ENCODE measurements around the gene LBR. TPM values are rescaled to one million over a fixed set of nuclear protein-coding genes. Genes with fewer than 3 reads are reported as not detected.

LBR gene
- total RNA-seq, 1 donor from 2014 or later: 176 TPM

DNA sequence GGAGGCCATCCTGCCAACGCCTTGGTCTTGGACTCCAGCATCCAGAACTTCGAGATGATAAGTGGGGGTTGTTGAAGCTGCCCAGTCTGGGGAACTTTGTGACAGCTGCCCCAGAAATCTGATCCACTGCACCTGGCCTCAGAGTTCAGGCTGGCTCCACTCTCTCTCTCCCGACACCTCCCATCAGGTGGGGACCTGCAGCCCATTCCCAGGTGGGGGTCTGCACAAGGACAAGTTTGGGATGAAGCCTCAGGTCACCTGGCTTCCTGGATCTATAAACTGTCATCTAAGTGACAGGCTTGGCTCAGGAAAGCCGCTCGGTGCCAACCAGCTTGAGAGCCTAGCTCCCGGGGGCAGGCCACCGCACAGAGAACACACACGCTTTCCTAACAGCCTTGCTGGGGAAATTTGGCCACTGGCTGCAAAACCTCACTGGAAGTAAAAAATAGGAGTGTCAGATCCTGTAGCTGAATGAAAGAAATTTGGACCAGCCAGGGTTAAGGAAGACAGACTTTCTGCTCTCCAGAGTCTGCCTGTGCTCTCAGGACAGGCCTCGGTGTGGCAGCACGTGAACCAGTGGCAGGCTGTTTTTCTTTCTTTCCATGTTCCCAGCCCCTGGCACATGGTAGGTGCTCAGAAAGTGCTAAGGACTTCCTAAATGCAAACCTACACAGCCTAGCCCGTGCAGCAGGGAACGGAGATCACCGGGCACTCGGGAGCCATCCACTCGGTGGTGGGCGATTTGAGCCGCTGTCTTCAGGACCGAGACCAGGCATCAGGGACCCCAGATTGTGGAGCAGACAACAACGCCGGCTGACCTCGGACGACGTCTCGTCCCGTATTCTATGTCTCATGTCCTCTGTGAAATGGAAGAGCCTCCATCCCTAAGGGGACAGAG, 42.6 kb upstream of the LBR start:
- Mint-ChIP-seq H3K27me3 (ENCODE audit: insufficient read depth) (no peaks in the 10 kb centered on the region), H3K9me3 (no peaks in the 10 kb centered on the region), H3K36me3 (ENCODE audit: low read depth) (peaks cover 3% of the 10 kb centered on the region), H3K4me3 (no peak overlapping the region), H3K27ac (no peak overlapping the region), H3K4me1 (ENCODE audit: low read depth) (peaks cover 43% of the 10 kb centered on the region)
- intact Hi-C loops (cut with micrococcal nuclease): no loop called here
- DNase-seq (ENCODE audit: low spot score): no peak

DNA sequence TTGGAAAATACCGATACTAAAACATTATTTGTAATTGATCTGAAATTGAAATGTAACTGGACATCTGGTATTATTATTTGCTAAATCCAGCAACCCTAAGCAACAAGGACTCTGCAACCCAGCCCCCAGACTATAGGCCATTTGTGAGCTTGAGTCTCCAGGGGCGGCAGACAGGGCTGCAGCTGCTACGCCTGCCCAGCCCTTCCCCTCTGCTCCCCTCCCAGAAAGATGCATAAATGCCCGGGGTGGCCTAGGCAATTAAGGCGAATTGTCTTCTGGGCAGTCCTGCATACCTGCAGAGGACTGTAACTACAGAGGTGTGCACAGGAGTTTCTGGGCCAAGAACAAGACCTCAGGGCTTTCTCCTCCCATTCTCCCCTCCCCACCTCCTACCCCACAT, 41.2 kb upstream of the LBR start:
- DNase-seq (ENCODE audit: low spot score): no peak
- Mint-ChIP-seq H3K4me1 (ENCODE audit: low read depth) (peaks cover 38% of the 10 kb centered on the region), H3K27ac (peak overlapping the region; percentile 95), H3K36me3 (ENCODE audit: low read depth) (peaks cover 3% of the 10 kb centered on the region), H3K9me3 (no peaks in the 10 kb centered on the region), H3K4me3 (peak overlapping the region; percentile 92), H3K27me3 (ENCODE audit: insufficient read depth) (no peaks in the 10 kb centered on the region)
- intact Hi-C loops (cut with micrococcal nuclease): loop anchor here (5.0 to 10.0 kb wide), 2 partner anchors 528 to 974 kb away; partner anchors contain the start of gene SDE2

DNA sequence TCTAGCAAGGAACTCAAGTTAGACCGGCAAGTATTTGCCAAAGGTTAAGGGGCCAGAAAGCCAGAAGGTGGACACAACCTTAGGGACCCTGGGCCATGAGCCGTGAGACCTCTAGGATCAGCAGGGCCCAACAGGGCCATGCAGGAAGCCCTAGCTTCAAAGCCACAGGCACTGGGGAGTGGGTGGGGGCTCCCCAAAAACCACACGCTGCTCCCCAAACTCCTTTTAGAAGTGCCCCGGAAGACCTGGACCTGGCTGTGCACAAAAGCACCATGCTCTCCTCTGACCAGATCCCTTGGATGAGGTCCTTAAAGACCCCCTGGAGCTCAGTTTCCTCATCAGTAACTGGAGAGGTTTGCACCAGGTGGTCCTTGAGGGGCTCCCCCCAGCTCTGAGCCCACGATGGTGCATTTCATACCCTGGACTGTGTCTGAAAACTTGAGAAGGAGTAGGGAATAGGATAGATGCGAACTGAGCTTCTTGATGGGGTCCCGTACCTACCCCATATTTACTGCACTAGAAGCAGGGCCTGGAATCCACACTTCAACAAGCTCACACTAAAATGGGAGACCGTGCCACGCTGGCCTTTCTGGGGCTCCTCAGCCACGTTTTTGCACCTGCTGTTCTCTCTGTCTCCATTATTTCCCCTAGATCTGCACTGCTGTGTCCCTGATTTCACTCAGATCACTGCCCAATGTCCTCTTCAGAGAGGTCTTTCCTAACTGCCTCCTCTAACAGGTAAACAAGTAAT, 40.6 kb upstream of the LBR start:
- peak overlapping the region; percentile 92 for H3K4me3 Mint-ChIP-seq
- peak overlapping the region; percentile 95 for H3K27ac Mint-ChIP-seq
- no peaks in the 10 kb centered on the region for H3K27me3 Mint-ChIP-seq (ENCODE audit: insufficient read depth)
- peaks cover 3% of the 10 kb centered on the region for H3K36me3 Mint-ChIP-seq (ENCODE audit: low read depth)
- no peaks in the 10 kb centered on the region for H3K9me3 Mint-ChIP-seq
- H3K4me1 Mint-ChIP-seq (ENCODE audit: low read depth): peaks cover 42% of the 10 kb centered on the region
- DNase-seq (ENCODE audit: low spot score): peak; percentile 50
- intact Hi-C loops (cut with micrococcal nuclease): loop anchor here (5.0 to 10.0 kb wide), 2 partner anchors 529 to 974 kb away; partner anchors contain the start of gene SDE2

DNA sequence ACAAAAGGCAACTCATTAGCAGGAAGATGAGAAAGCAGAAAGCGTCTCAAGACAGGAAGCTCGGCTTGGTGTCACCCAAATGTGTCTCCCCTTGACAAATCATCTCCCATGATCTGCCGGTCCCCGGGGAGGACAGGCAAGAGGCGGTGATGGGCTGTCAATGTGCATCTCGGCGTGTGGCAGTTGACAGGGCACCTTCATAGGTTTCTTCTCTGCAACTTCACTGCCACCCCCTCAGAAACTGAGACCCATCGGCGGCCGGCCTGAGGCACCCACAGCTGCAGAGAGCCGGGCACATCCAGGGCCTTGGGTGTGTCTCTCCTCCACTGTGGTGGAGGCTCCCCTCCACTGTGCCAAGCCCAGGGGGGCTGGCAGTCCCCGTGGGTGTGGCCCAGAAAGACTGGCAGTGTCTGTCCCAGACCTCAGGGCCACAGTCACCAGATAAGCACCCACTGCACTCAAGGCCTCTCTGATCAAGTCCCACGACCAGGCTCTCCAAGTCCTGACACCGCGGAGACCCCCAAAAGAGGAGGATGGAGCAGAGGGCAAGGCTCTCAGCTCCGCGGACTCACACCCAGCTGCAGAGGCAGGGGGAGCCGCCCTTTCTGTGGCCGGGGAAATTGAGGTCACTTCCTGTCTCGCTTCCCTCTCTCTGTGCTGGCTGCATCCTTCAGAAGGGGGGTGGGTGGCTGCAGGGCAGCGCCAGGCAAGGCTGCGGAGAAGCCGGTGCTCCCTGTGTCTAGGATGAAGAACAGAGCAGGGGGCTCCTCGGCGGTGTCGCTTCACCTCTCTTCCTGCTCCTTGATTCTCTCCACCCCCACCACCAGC, 39.6 kb upstream of the LBR start:
- Mint-ChIP-seq H3K4me1 (ENCODE audit: low read depth) (peaks cover 45% of the 10 kb centered on the region), H3K27ac (peak overlapping the region; percentile 95), H3K36me3 (ENCODE audit: low read depth) (peaks cover 3% of the 10 kb centered on the region), H3K4me3 (peak overlapping the region; percentile 92), H3K27me3 (ENCODE audit: insufficient read depth) (no peaks in the 10 kb centered on the region), H3K9me3 (no peaks in the 10 kb centered on the region)
- peak; percentile 80 for DNase-seq (ENCODE audit: low spot score)
- intact Hi-C loops (cut with micrococcal nuclease): loop anchor here (1.0 to 10.0 kb wide), 7 partner anchors 13 to 973 kb away; partner anchors contain the start of genes H3-3A, LBR, PYCR2 and SDE2

DNA sequence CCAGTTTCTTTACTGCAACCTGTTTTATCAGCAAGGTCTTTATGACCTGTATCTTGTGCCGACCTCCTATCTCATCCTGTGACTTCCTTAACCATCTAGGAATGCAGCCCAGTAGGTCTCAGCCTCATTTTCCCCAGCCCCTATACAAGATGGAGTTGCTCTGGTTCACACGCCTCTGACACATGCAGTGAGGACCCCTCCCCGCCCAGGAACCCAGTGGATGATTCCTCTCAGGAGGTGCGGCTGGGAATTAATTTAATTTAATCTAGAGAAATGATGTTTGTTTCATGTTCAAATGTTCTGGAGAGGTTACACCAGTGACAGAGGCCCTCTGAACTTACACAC, 39.0 kb upstream of the LBR start:
- no peak for DNase-seq (ENCODE audit: low spot score)
- Mint-ChIP-seq H3K4me3 (peak overlapping the region; percentile 92), H3K27me3 (ENCODE audit: insufficient read depth) (no peaks in the 10 kb centered on the region), H3K36me3 (ENCODE audit: low read depth) (peaks cover 3% of the 10 kb centered on the region), H3K4me1 (ENCODE audit: low read depth) (peaks cover 45% of the 10 kb centered on the region), H3K27ac (peak overlapping the region; percentile 95), H3K9me3 (no peaks in the 10 kb centered on the region)
- intact Hi-C loops (cut with micrococcal nuclease): loop anchor here (1.0 to 10.0 kb wide), 7 partner anchors 13 to 972 kb away; partner anchors contain the start of genes H3-3A, LBR, PYCR2 and SDE2

DNA sequence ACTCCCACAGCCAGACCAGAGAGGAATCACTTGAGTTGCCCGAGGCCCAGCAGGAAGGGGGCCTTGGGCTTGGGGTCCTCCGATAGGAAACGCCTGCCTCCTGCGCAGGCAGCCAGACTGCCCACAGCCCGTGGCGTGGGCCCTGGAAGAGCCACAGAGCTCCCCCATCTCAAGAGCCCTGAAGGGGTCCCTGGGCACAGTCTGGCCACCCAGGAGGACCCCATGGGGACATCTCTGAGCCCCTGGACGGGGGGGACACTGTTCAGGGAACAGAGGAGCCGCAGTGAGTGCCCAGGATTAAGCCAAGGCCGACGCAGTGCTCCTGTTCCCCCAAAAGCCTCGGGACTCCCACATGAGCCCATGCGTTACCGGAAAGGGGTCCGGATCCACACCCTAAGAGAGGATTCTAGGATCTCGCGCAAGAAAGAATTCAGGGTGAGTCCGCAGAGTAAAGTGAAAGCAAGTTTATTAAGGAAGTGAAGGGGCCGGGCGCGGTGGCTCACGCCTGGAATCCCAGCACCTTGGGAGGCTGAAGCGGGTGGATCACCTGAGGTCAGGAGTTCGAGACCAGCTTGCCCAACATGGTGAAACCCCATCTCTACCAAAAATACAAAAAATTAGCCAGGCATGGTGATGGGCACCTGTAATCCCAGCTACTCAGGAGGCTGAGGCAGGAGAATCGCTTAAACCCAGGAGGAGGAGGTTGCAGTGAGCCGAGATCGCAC, 38.1 kb upstream of the LBR start:
- H3K4me3 Mint-ChIP-seq: peak overlapping the region; percentile 53
- peaks cover 53% of the 10 kb centered on the region for H3K4me1 Mint-ChIP-seq (ENCODE audit: low read depth)
- intact Hi-C loops (cut with micrococcal nuclease): loop anchor here (2.0 to 10.0 kb wide), 3 partner anchors 531 to 971 kb away; partner anchors contain the start of genes H3-3A and SDE2
- H3K27ac Mint-ChIP-seq: peak overlapping the region; percentile 95
- peaks cover 3% of the 10 kb centered on the region for H3K36me3 Mint-ChIP-seq (ENCODE audit: low read depth)
- H3K27me3 Mint-ChIP-seq (ENCODE audit: insufficient read depth): no peaks in the 10 kb centered on the region
- no peak for DNase-seq (ENCODE audit: low spot score)
- H3K9me3 Mint-ChIP-seq: no peaks in the 10 kb centered on the region

DNA sequence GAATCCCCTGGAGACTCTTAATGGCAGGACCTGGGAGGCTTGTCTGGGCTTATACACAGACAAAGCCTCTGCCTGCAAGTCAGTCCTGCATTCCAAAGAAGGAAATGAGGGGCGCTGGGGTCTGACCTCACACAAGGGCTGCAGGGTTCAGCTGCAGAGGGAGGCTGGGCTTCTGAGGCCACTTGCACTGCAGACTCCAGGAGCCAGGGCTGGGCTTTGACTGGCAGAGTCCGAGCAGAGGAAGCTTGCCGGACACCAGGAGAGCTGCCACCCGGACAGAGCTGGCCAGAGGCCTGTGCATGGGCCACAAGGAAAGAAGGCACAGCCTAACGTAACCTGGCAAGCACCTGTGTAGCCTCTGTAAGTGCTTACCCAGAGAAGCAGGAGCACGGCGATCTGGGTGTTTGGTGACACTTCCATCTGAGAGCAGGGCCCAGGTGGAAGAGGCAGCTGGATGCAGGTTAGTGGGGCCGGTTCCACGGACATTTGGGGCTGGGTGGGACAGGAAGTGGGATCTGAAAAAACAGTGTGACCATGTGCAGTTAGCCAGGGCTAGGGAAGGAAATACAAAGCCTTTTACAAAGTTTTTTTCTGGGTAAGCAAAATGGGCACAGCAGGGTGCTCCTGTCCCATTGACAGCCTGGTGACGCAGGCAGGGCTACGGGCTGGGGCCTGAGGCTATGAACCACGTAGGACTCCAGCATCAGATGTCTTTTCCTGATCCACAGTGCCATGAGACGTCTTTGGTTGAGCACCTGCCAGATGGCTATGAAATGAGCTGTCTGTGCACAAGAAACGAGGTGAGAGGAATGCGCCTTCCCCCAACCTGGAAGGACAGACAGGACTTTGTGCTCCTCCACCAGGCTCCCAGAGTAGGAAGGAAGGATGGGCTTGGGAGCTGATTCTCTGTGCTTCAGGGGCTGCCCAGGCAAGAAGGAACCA, 37.3 kb upstream of the LBR start:
- DNase-seq (ENCODE audit: low spot score): no peak
- peaks cover 3% of the 10 kb centered on the region for H3K36me3 Mint-ChIP-seq (ENCODE audit: low read depth)
- no peaks in the 10 kb centered on the region for H3K9me3 Mint-ChIP-seq
- intact Hi-C loops (cut with micrococcal nuclease): loop anchor here (5.0 to 10.0 kb wide), 2 partner anchors 532 to 970 kb away; partner anchors contain the start of gene SDE2
- peaks cover 59% of the 10 kb centered on the region for H3K4me1 Mint-ChIP-seq (ENCODE audit: low read depth)
- H3K27ac Mint-ChIP-seq: peak overlapping the region; percentile 82
- no peaks in the 10 kb centered on the region for H3K27me3 Mint-ChIP-seq (ENCODE audit: insufficient read depth)
- peak overlapping the region; percentile 37 for H3K4me3 Mint-ChIP-seq

DNA sequence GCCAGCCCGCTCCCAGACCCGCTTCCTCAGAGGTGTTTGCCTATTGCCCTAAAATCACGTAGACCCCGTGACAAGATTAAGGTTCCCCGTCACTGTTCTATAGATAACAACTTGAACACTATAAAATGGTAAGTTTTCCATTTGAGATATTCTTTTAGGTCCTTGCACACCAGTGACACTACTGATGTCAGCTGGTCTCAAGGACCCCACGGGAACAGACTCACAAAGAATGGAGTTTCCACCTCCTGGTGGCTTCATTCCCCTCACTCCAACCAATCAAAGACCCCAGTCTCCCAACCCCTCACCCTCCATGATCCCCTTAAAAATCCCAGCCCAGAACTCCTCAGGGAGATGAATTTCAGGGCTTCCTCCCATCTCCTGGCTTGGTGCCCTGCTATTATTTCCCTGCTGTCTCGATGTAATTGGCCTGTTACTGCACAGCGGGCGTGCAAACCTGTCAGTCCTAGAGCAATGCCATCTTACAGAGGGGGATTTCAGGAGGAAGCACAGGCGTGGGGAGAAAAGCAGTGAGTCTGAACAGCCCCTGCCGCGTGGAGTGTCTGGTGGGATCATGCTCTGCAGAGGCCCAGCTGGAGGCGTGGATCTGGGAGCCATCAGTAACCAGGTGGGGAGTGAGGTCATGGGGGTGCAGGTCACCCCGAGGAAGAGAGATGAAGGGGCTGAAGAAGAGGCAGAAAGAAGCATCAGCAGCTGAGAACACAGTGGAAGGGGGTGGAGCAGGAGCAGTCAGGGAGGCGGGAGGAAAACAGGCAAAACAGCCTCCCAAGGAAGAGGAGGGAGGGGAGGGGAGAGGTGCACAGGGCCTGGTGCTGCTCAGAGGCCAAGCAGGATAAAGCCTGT, 35.1 kb upstream of the LBR start:
- intact Hi-C loops (cut with micrococcal nuclease): loop anchor here (10.0 kb wide), 1 partner anchor 968 kb away; no protein-coding TSS in a partner anchor
- DNase-seq (ENCODE audit: low spot score): no peak
- Mint-ChIP-seq H3K9me3 (no peaks in the 10 kb centered on the region), H3K27me3 (ENCODE audit: insufficient read depth) (no peaks in the 10 kb centered on the region), H3K4me3 (no peak overlapping the region), H3K4me1 (ENCODE audit: low read depth) (peaks cover 63% of the 10 kb centered on the region), H3K27ac (peak overlapping the region; percentile 62), H3K36me3 (ENCODE audit: low read depth) (peaks cover 3% of the 10 kb centered on the region)

DNA sequence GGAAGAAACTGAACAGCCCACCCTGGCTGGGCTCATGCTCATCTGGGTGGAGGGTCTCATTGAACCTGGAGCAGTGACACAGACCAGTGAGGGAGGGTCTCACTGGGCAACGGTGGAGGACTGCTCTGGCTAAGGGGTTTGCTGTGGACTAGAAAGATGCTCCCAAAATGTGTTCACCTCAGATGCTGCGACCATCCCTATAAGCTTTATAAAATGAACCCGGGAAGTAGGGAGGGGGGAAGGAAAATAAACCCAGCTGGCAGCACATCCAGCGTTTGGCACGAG, 34.5 kb upstream of the LBR start:
- H3K4me1 Mint-ChIP-seq (ENCODE audit: low read depth): peaks cover 60% of the 10 kb centered on the region
- no peaks in the 10 kb centered on the region for H3K9me3 Mint-ChIP-seq
- no peak overlapping the region for H3K27ac Mint-ChIP-seq

DNA sequence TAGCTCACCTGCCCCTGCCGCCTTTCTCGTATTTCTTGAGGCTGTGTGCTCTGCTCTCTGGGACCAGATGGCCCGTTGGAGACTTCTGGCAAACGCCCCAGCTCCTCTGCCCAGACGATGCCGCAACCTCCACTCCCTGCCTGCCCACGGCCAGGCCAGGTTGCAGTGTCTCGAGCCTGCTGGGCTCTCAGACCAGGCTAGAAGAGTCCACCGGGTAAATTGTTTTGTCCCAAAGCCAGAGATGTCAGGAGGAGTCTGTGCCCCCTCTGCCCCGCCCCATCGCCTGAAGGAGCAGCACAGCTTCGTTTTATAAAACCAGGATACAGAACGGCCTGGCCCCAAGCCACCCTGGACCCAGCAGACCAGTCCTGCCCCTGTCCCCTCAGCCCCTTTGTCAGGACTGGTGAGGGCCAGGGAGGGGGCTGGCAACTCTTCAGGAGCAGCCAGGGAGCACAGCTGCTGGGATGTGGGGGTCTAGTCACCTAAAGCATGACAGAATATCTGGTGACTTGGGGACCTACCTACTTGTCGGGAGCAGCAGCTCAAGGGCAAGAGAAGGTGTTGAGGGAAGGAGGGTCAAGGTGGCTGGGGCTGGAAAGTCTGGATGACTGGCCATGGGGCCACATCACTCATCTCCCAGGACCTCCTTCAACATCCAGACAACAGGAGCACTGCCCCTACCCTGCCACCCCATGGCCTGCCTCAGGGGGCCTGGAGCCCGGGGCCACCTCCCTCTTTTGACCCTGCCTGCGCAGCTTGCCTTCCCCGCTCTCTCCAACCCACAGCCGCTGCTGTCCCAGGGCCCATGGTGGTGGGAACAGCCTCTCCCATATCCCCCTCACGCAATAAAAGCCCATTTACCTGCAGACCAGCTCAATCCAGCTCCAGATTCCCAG, 33.9 kb upstream of the LBR start:
- Mint-ChIP-seq H3K27me3 (ENCODE audit: insufficient read depth) (no peaks in the 10 kb centered on the region), H3K4me1 (ENCODE audit: low read depth) (peaks cover 58% of the 10 kb centered on the region), H3K4me3 (no peak overlapping the region), H3K27ac (peak overlapping the region; percentile 52), H3K36me3 (ENCODE audit: low read depth) (peaks cover 4% of the 10 kb centered on the region), H3K9me3 (no peaks in the 10 kb centered on the region)
- no peak for DNase-seq (ENCODE audit: low spot score)
- intact Hi-C loops (cut with micrococcal nuclease): loop anchor here (10.0 kb wide), 1 partner anchor 967 kb away; no protein-coding TSS in a partner anchor

More for the DNA sequence above, 34.5 kb upstream of the LBR start:
- no peaks in the 10 kb centered on the region for H3K27me3 Mint-ChIP-seq (ENCODE audit: insufficient read depth)
- intact Hi-C loops (cut with micrococcal nuclease): loop anchor here (10.0 kb wide), 1 partner anchor 968 kb away; no protein-coding TSS in a partner anchor
- no peak overlapping the region for H3K4me3 Mint-ChIP-seq
- H3K36me3 Mint-ChIP-seq (ENCODE audit: low read depth): peaks cover 3% of the 10 kb centered on the region
- DNase-seq (ENCODE audit: low spot score): no peak

All from activated T-helper 1 cell treated with anti-CD3 and anti-CD28 coated beads, Interleukin-12 subunit alpha, Interleukin-12 subunit beta, Interleukin-2, Interleukin-4 antibody, amounts not matched to agents 30 ng/mL and 10 ng/mL and 1 ng/mL, durations not matched to agents 14 hours and 24 hours and 36 hours (primary cell).